ENCODE measurements around the gene SPTB. TPM values are rescaled to one million over a fixed set of nuclear protein-coding genes. Genes with fewer than 3 reads are reported as not detected.

The SPTB gene
- total RNA-seq, 1 experiment from 2014 or later: 0.13 TPM

DNA sequence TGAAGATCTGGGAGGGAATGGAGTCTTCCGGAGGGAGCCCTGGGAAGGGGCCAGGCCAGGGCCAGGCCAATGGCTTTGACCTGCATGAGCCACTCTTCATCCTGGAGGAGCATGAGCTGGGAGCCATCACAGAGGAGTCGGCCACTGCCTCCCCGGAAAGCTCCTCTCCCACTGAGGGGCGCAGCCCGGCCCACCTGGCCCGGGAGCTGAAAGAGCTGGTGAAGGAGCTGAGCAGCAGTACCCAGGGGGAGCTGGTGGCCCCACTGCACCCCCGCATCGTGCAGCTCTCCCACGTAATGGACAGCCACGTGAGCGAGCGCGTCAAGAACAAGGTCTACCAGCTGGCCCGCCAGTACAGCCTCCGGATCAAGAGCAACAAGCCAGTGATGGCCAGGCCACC is 137.7 kb downstream of the SPTB start:
- no peaks in the 10 kb centered on the region for H3K9me3 ChIP-seq (ENCODE audit: control insufficient read depth, insufficient read depth, low read depth, low read length)
- BruUV-seq (replicated peaks): no TSS peak
- no peaks in the 10 kb centered on the region for H3K4me1 ChIP-seq (ENCODE audit: control insufficient read depth, insufficient read depth, low read length)
- ChIA-PET POLR2A (no interaction called here), CTCF (no interaction called here)
- H3K27me3 ChIP-seq (ENCODE audit: control insufficient read depth, insufficient read depth, low read length): no peaks in the 10 kb centered on the region
- no peak overlapping the region for H3K27ac ChIP-seq (ENCODE audit: low read length)
- no peak overlapping the region for H3K4me3 ChIP-seq (ENCODE audit: low read depth in 2 of 2, low read length in 2 of 2)
- H3K36me3 ChIP-seq (ENCODE audit: control insufficient read depth, insufficient read depth, low read length): no peaks in the 10 kb centered on the region
- intact Hi-C loops (cut with micrococcal nuclease; ENCODE audit: unreplicated experiment): no loop called here
- DNase-seq (ENCODE audit: low read depth, low spot score) (no peak), ATAC-seq (no peak)
- TF ChIP-seq SIN3A (IDR thresholded peaks at IDR 0.05; ENCODE audit: borderline replicate concordance, insufficient read depth, low read depth, low read length): no peak
- TF ChIP-seq, protein P1, sequence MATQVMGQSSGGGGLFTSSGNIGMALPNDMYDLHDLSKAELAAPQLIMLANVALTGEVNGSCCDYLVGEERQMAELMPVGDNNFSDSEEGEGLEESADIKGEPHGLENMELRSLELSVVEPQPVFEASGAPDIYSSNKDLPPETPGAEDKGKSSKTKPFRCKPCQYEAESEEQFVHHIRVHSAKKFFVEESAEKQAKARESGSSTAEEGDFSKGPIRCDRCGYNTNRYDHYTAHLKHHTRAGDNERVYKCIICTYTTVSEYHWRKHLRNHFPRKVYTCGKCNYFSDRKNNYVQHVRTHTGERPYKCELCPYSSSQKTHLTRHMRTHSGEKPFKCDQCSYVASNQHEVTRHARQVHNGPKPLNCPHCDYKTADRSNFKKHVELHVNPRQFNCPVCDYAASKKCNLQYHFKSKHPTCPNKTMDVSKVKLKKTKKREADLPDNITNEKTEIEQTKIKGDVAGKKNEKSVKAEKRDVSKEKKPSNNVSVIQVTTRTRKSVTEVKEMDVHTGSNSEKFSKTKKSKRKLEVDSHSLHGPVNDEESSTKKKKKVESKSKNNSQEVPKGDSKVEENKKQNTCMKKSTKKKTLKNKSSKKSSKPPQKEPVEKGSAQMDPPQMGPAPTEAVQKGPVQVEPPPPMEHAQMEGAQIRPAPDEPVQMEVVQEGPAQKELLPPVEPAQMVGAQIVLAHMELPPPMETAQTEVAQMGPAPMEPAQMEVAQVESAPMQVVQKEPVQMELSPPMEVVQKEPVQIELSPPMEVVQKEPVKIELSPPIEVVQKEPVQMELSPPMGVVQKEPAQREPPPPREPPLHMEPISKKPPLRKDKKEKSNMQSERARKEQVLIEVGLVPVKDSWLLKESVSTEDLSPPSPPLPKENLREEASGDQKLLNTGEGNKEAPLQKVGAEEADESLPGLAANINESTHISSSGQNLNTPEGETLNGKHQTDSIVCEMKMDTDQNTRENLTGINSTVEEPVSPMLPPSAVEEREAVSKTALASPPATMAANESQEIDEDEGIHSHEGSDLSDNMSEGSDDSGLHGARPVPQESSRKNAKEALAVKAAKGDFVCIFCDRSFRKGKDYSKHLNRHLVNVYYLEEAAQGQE (IDR thresholded peaks at IDR 0.05; ENCODE audit: insufficient read depth in 1 of 2, low read depth in 2 of 2, low read length in 1 of 2): no peak
- no peak for TF ChIP-seq POLR2AphosphoS5 (IDR thresholded peaks at IDR 0.05; ENCODE audit: low read depth, low read length)
- no peak for TF ChIP-seq TCF7L2 (IDR thresholded peaks at IDR 0.05; ENCODE audit: low read depth, low read length)
- TF ChIP-seq, protein P2, sequence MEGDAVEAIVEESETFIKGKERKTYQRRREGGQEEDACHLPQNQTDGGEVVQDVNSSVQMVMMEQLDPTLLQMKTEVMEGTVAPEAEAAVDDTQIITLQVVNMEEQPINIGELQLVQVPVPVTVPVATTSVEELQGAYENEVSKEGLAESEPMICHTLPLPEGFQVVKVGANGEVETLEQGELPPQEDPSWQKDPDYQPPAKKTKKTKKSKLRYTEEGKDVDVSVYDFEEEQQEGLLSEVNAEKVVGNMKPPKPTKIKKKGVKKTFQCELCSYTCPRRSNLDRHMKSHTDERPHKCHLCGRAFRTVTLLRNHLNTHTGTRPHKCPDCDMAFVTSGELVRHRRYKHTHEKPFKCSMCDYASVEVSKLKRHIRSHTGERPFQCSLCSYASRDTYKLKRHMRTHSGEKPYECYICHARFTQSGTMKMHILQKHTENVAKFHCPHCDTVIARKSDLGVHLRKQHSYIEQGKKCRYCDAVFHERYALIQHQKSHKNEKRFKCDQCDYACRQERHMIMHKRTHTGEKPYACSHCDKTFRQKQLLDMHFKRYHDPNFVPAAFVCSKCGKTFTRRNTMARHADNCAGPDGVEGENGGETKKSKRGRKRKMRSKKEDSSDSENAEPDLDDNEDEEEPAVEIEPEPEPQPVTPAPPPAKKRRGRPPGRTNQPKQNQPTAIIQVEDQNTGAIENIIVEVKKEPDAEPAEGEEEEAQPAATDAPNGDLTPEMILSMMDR (IDR thresholded peaks at IDR 0.05): no peak
- in situ Hi-C loops (cut with HindIII; ENCODE audit: low pct_unique_long_range_greater_than_20kb, low sequenced_read_pairs): no loop called here

GRCh38 chr14:64741200-64741599 is 138.5 kb downstream of the SPTB start:
- Histone ChIP-seq H3K27me3 (ENCODE audit: control insufficient read depth, insufficient read depth, low read length) (no peaks in the 10 kb centered on the region), H3K4me1 (ENCODE audit: control insufficient read depth, insufficient read depth, low read length) (no peaks in the 10 kb centered on the region), H3K9me3 (ENCODE audit: control insufficient read depth, insufficient read depth, low read depth, low read length) (no peaks in the 10 kb centered on the region), H3K36me3 (ENCODE audit: control insufficient read depth, insufficient read depth, low read length) (no peaks in the 10 kb centered on the region), H3K4me3 (ENCODE audit: low read depth in 2 of 2, low read length in 2 of 2) (no peak overlapping the region), H3K27ac (ENCODE audit: low read length) (no peak overlapping the region)
- TF ChIP-seq SIN3A (IDR thresholded peaks at IDR 0.05; ENCODE audit: borderline replicate concordance, insufficient read depth, low read depth, low read length) (no peak), POLR2AphosphoS5 (IDR thresholded peaks at IDR 0.05; ENCODE audit: low read depth, low read length) (no peak), TCF7L2 (IDR thresholded peaks at IDR 0.05; ENCODE audit: low read depth, low read length) (no peak)
- TF ChIP-seq, protein P1 (IDR thresholded peaks at IDR 0.05; ENCODE audit: insufficient read depth in 1 of 2, low read depth in 2 of 2, low read length in 1 of 2): no peak
- TF ChIP-seq, protein P2 (IDR thresholded peaks at IDR 0.05): no peak
- CTCF ChIA-PET: no interaction called here
- BruUV-seq (replicated peaks): no TSS peak
- in situ Hi-C loops (cut with HindIII; ENCODE audit: low pct_unique_long_range_greater_than_20kb, low sequenced_read_pairs) (no loop called here), intact Hi-C loops (cut with micrococcal nuclease; ENCODE audit: unreplicated experiment) (no loop called here)
- ATAC-seq (no peak), DNase-seq (ENCODE audit: low read depth, low spot score) (no peak)
- POLR2A ChIA-PET: interaction anchor here (0.6 kb wide), 1 partner anchor 174 kb away, joined by 6 read pairs; no protein-coding TSS in a partner anchor
